IgD-negative memory B cell (primary cell): ENCODE results near the gene USP54. TPM values are rescaled to one million over a fixed set of nuclear protein-coding genes. Genes with fewer than 3 reads are reported as not detected.
A peak's percentile ranks its signal among the peaks of the same experiment; 100 is the strongest.
"Not testable (repeated sequence)": the region's sequence is repeated elsewhere in the genome, so short reads cannot be mapped to it uniquely, and the experiment has no call there.

ENCODE experiments used
- H3K27ac Mint-ChIP-seq, 3 donors: one replicate each; pipeline ENCODE4 v1.8.0; 2020 to 2022; ENCODE audit warnings: mild to moderate bottlenecking in 3 of 3, mixed read lengths in 3 of 3, moderate library complexity in 1 of 3
- H3K27me3 Mint-ChIP-seq: one replicate; pipeline ENCODE4 v1.8.0; 2021; ENCODE audit warnings: mixed read lengths
- H3K36me3 Mint-ChIP-seq: one replicate; pipeline ENCODE4 v1.8.0; 2020; ENCODE audit warnings: mild to moderate bottlenecking, mixed read lengths
- H3K4me1 Mint-ChIP-seq, 3 donors: one replicate each; pipeline ENCODE4 v1.8.0; 2020 to 2022; ENCODE audit warnings: mixed read lengths in 3 of 3, mild to moderate bottlenecking in 1 of 3
- H3K4me3 Mint-ChIP-seq, 4 donors: one replicate each; pipeline ENCODE4 v1.8.0; 2020 to 2022; ENCODE audit warnings: mild to moderate bottlenecking in 4 of 4, mixed read lengths in 4 of 4, moderate library complexity in 3 of 4
- H3K9me3 Mint-ChIP-seq, 3 donors: one replicate each; pipeline ENCODE4 v1.8.0; 2020 to 2021; ENCODE audit warnings: mixed read lengths in 3 of 3, mild to moderate bottlenecking in 1 of 3
- polyA plus RNA-seq: library from polyadenylated mRNA; unstranded; fragments of 300-500 nt; fragmentation: Illumina TruSeq; gene quantifications from one replicate; pipeline ENCODE4 v1.2.3, GENCODE V29; 2021

Gene USP54
- polyA plus RNA-seq: 0.75 TPM

- Mint-ChIP-seq H3K4me3 (peak within 1 kb of the TSS in 2 of 4 donors; percentile 83 to 86), H3K9me3 (no peaks in the 10 kb centered on the region), H3K27ac (peak within 1 kb of the TSS in 2 of 3 donors; percentile 0 to 40), H3K36me3 (peaks cover 4% of the 10 kb centered on the region), H3K27me3 (no peaks in the 10 kb centered on the region), H3K4me1 (peaks cover 11 to 19% (median 11%) of the 10 kb centered on the region in 3 donors)
These were observed at the start of gene USP54 for GRCh38 chr10:73590881-73591799. Gene USP54, minus strand, starts transcription at chr10:73591342. Its CDS starts 15,684 bp downstream, at chr10:73575658.

- H3K4me3 Mint-ChIP-seq: no peak overlapping the region
These were observed 48.1 kb upstream of the USP54 start for GRCh38 chr10:73639286-73639685.

GRCh38 chr10:73635781-73636180, 44.6 kb upstream of the USP54 start:
- no peaks in the 10 kb centered on the region for H3K9me3 Mint-ChIP-seq
- H3K4me1 Mint-ChIP-seq: no peaks in the 10 kb centered on the region
- no peaks in the 10 kb centered on the region for H3K27me3 Mint-ChIP-seq
- no peaks in the 10 kb centered on the region for H3K36me3 Mint-ChIP-seq
- H3K4me3 Mint-ChIP-seq: no peak overlapping the region
- no peak overlapping the region for H3K27ac Mint-ChIP-seq

More at GRCh38 chr10:73639286-73639685, 48.1 kb upstream of the USP54 start:
- no peak overlapping the region for H3K27ac Mint-ChIP-seq
- no peaks in the 10 kb centered on the region for H3K36me3 Mint-ChIP-seq
- H3K4me1 Mint-ChIP-seq: peaks cover 3 to 4% (median 4%) of the 10 kb centered on the region in 3 donors
- H3K9me3 Mint-ChIP-seq: no peaks in the 10 kb centered on the region
- peaks cover 2% of the 10 kb centered on the region for H3K27me3 Mint-ChIP-seq

- H3K36me3 Mint-ChIP-seq: no peaks in the 10 kb centered on the region
- H3K4me1 Mint-ChIP-seq: no peaks in the 10 kb centered on the region
- no peaks in the 10 kb centered on the region for H3K27me3 Mint-ChIP-seq
- no peak overlapping the region for H3K27ac Mint-ChIP-seq
- H3K4me3 Mint-ChIP-seq: no peak overlapping the region
- H3K9me3 Mint-ChIP-seq: no peaks in the 10 kb centered on the region
These were observed 43.3 kb upstream of the USP54 start for GRCh38 chr10:73634421-73634820.

GRCh38 chr10:73629165-73629564, 38.0 kb upstream of the USP54 start:
- Mint-ChIP-seq H3K4me1 (peaks cover 5 to 17% (median 13%) of the 10 kb centered on the region in 3 donors), H3K27me3 (no peaks in the 10 kb centered on the region), H3K36me3 (no peaks in the 10 kb centered on the region), H3K4me3 (no peak overlapping the region), H3K9me3 (no peaks in the 10 kb centered on the region), H3K27ac (no peak overlapping the region)

GRCh38 chr10:73628405-73628804, 37.3 kb upstream of the USP54 start:
- peaks cover 5 to 17% (median 13%) of the 10 kb centered on the region in 3 donors for H3K4me1 Mint-ChIP-seq
- H3K27me3 Mint-ChIP-seq: no peaks in the 10 kb centered on the region
- H3K9me3 Mint-ChIP-seq: no peaks in the 10 kb centered on the region
- peak overlapping the region in 1 of 4 donors; percentile 14 for H3K4me3 Mint-ChIP-seq
- H3K27ac Mint-ChIP-seq: no peak overlapping the region
- H3K36me3 Mint-ChIP-seq: no peaks in the 10 kb centered on the region

- H3K36me3 Mint-ChIP-seq: no peaks in the 10 kb centered on the region
- H3K9me3 Mint-ChIP-seq: no peaks in the 10 kb centered on the region
- peak overlapping the region in 2 of 3 donors; percentile 36 to 64 for H3K27ac Mint-ChIP-seq
- H3K4me3 Mint-ChIP-seq: peak overlapping the region; percentile 76 to 100 (median 94)
- peaks cover 5 to 17% (median 13%) of the 10 kb centered on the region in 3 donors for H3K4me1 Mint-ChIP-seq
- no peaks in the 10 kb centered on the region for H3K27me3 Mint-ChIP-seq
These were observed 36.2 kb upstream of the USP54 start for GRCh38 chr10:73627300-73627699.

- Mint-ChIP-seq H3K4me3 (peak overlapping the region; percentile 89 to 100 (median 99)), H3K27me3 (no peaks in the 10 kb centered on the region), H3K4me1 (peaks cover 5 to 17% (median 13%) of the 10 kb centered on the region in 3 donors), H3K27ac (peak overlapping the region; percentile 64 to 99 (median 99)), H3K36me3 (no peaks in the 10 kb centered on the region), H3K9me3 (no peaks in the 10 kb centered on the region)
These were observed 35.0 kb upstream of the USP54 start for GRCh38 chr10:73625884-73626752.

- peaks cover 5 to 17% (median 13%) of the 10 kb centered on the region in 3 donors for H3K4me1 Mint-ChIP-seq
- peak overlapping the region; percentile 89 to 100 (median 99) for H3K4me3 Mint-ChIP-seq
- H3K27me3 Mint-ChIP-seq: no peaks in the 10 kb centered on the region
These were observed 34.1 kb upstream of the USP54 start for GRCh38 chr10:73625004-73625883.

GRCh38 chr10:73623056-73623455, 31.9 kb upstream of the USP54 start:
- no peaks in the 10 kb centered on the region for H3K27me3 Mint-ChIP-seq
- H3K27ac Mint-ChIP-seq: no peak overlapping the region
- H3K36me3 Mint-ChIP-seq: no peaks in the 10 kb centered on the region
- peak overlapping the region in 2 of 4 donors; percentile 32 to 72 for H3K4me3 Mint-ChIP-seq
- H3K9me3 Mint-ChIP-seq: no peaks in the 10 kb centered on the region
- H3K4me1 Mint-ChIP-seq: peaks cover 5 to 17% (median 11%) of the 10 kb centered on the region in 3 donors

More at GRCh38 chr10:73625004-73625883, 34.1 kb upstream of the USP54 start:
- no peaks in the 10 kb centered on the region for H3K9me3 Mint-ChIP-seq
- H3K36me3 Mint-ChIP-seq: no peaks in the 10 kb centered on the region
- peak overlapping the region; percentile 64 to 99 (median 99) for H3K27ac Mint-ChIP-seq

- H3K27me3 Mint-ChIP-seq, H3K9me3 Mint-ChIP-seq, H3K36me3 Mint-ChIP-seq, H3K27ac Mint-ChIP-seq, H3K4me1 Mint-ChIP-seq, H3K4me3 Mint-ChIP-seq: not testable (repeated sequence)
These were observed 29.8 kb upstream of the USP54 start for GRCh38 chr10:73620974-73621373.

- not testable (repeated sequence) for H3K27me3 Mint-ChIP-seq, H3K4me1 Mint-ChIP-seq, H3K27ac Mint-ChIP-seq, H3K9me3 Mint-ChIP-seq, H3K4me3 Mint-ChIP-seq, H3K36me3 Mint-ChIP-seq
These were observed 26.0 kb upstream of the USP54 start for GRCh38 chr10:73617143-73617542.

GRCh38 chr10:73614720-73615119, 23.6 kb upstream of the USP54 start:
- no peaks in the 10 kb centered on the region for H3K4me1 Mint-ChIP-seq
- H3K36me3 Mint-ChIP-seq: no peaks in the 10 kb centered on the region
- no peaks in the 10 kb centered on the region for H3K27me3 Mint-ChIP-seq
- H3K9me3 Mint-ChIP-seq: no peaks in the 10 kb centered on the region
- H3K4me3 Mint-ChIP-seq: no peak overlapping the region
- H3K27ac Mint-ChIP-seq: no peak overlapping the region

GRCh38 chr10:73609116-73609515, 18.0 kb upstream of the USP54 start:
- Mint-ChIP-seq H3K4me1 (no peaks in the 10 kb centered on the region), H3K27ac (no peak overlapping the region), H3K36me3 (peaks cover 3% of the 10 kb centered on the region), H3K9me3 (no peaks in the 10 kb centered on the region), H3K27me3 (no peaks in the 10 kb centered on the region), H3K4me3 (no peak overlapping the region)
